ENCODE measurements around the gene MOB3C.

The MOB3C gene

GRCh38 chr1:46569884-46570725, 46.5 kb downstream of the MOB3C start:
- no peak for DNase-seq

- no peak for DNase-seq
These were observed 47.5 kb downstream of the MOB3C start for GRCh38 chr1:46569116-46569515.

GRCh38 chr1:46568461-46568891, 48.1 kb downstream of the MOB3C start:
- DNase-seq: no peak

GRCh38 chr1:46563341-46563740, 53.3 kb downstream of the MOB3C start:
- no peak for DNase-seq

- DNase-seq: no peak
These were observed 54.1 kb downstream of the MOB3C start for GRCh38 chr1:46562498-46562897.

- no peak for DNase-seq
These were observed 57.6 kb downstream of the MOB3C start for GRCh38 chr1:46558966-46559365.

GRCh38 chr1:46558141-46558963, 58.3 kb downstream of the MOB3C start:
- DNase-seq: no peak
